Cerebellar nuclear complex (tissue), 1 donor: ENCODE data around the gene C1QTNF1.

Source experiments
- DNase-seq, 2 experiments: peaks; one replicate each; lab custom pipeline; 2025; lab: John Stamatoyannopoulos, UW

C1QTNF1 gene

GRCh38 chr17:79041041-79041570 lies 17.1 kb downstream of the C1QTNF1 start:
- no peak for DNase-seq

- no peak for DNase-seq
Observed at GRCh38 chr17:79041723-79042420, 17.9 kb downstream of the C1QTNF1 start.

- DNase-seq = no peak
Observed at GRCh38 chr17:79042421-79043190, 18.6 kb downstream of the C1QTNF1 start.

GRCh38 chr17:79043191-79043930 lies 19.4 kb downstream of the C1QTNF1 start:
- no peak for DNase-seq

- DNase-seq = no peak
Observed at GRCh38 chr17:79043931-79044320, 20.0 kb downstream of the C1QTNF1 start.

GRCh38 chr17:79044462-79044861 lies 20.5 kb downstream of the C1QTNF1 start:
- no peak for DNase-seq

GRCh38 chr17:79045001-79045729 lies 21.2 kb downstream of the C1QTNF1 start:
- DNase-seq = no peak

GRCh38 chr17:79045842-79046196 lies 21.9 kb downstream of the C1QTNF1 start:
- peak in 1 of 2 experiments; percentile 55 for DNase-seq

GRCh38 chr17:79046197-79046915 lies 22.4 kb downstream of the C1QTNF1 start:
- DNase-seq = no peak

GRCh38 chr17:79046916-79047280 lies 22.9 kb downstream of the C1QTNF1 start:
- DNase-seq = no peak

GRCh38 chr17:79047291-79047920 lies 23.4 kb downstream of the C1QTNF1 start:
- no peak for DNase-seq

- DNase-seq = no peak
Observed at GRCh38 chr17:79047923-79048825, 24.2 kb downstream of the C1QTNF1 start.

GRCh38 chr17:79048826-79049755 lies 25.1 kb downstream of the C1QTNF1 start:
- DNase-seq = no peak

GRCh38 chr17:79049821-79050220 lies 25.9 kb downstream of the C1QTNF1 start:
- DNase-seq = no peak

GRCh38 chr17:79050551-79050950 lies 26.6 kb downstream of the C1QTNF1 start:
- peak in 1 of 2 experiments; percentile 20 for DNase-seq

- DNase-seq = no peak
Observed at GRCh38 chr17:79051306-79051705, 27.3 kb downstream of the C1QTNF1 start.

GRCh38 chr17:79052131-79052530 lies 28.2 kb downstream of the C1QTNF1 start:
- DNase-seq = no peak

- no peak for DNase-seq
Observed at GRCh38 chr17:79053251-79053925, 29.4 kb downstream of the C1QTNF1 start.
